Hepatocyte (in vitro differentiated cells): ENCODE measurements around the gene SLC1A1. TPM values are rescaled to one million over a fixed set of nuclear protein-coding genes. Genes with fewer than 3 reads are reported as not detected.
A peak's percentile ranks its signal among the peaks of the same experiment; 100 is the strongest.

Experiments used
- DNase-seq: peaks from one replicate; pipeline ENCODE4 v3.0.0-alpha.2; 2016; ENCODE audit warnings: low spot score
- H2AFZ ChIP-seq: fragments of 200-600 bp; sonication (generic); 2 replicates; pipeline ENCODE4 v1.6.0; 2016; ENCODE audit warnings: antibody characterized with exemption, mild to moderate bottlenecking
- H3K27ac ChIP-seq: fragments of 200-600 bp; sonication (generic); 2 replicates; pipeline ENCODE4 v1.5.1; 2016; ENCODE audit warnings: mild to moderate bottlenecking
- H3K27me3 ChIP-seq: fragments of 200-600 bp; sonication (generic); 2 replicates; pipeline ENCODE4 v1.6.1; 2016
- H3K36me3 ChIP-seq: fragments of 200-600 bp; sonication (generic); replicated peaks from 2 replicates; pipeline ENCODE4 v1.5.1; 2016; ENCODE audit warnings: low read depth; ENCODE audit not compliant: insufficient read depth
- H3K4me1 ChIP-seq: fragments of 200-600 bp; sonication (generic); 2 replicates; pipeline ENCODE4 v1.5.1; 2016; ENCODE audit warnings: mild to moderate bottlenecking, moderate library complexity; ENCODE audit not compliant: insufficient read depth
- H3K4me2 ChIP-seq: fragments of 200-600 bp; sonication (generic); 2 replicates; pipeline ENCODE4 v1.6.0; 2016
- H3K4me3 ChIP-seq: fragments of 200-600 bp; sonication (generic); 2 replicates; pipeline ENCODE4 v1.5.1; 2016; ENCODE audit warnings: mild to moderate bottlenecking
- H3K79me2 ChIP-seq: fragments of 200-600 bp; sonication (generic); 2 replicates; pipeline ENCODE4 v1.6.0; 2017; ENCODE audit warnings: mild to moderate bottlenecking
- H3K9me2 ChIP-seq: fragments of 200-600 bp; sonication (generic); replicated peaks from 2 replicates; pipeline ENCODE4 v1.6.0; 2017; ENCODE audit warnings: mild to moderate bottlenecking; ENCODE audit not compliant: insufficient read depth
- H3K9me3 ChIP-seq: fragments of 200-600 bp; sonication (generic); 2 replicates; pipeline ENCODE4 v1.5.1; 2016; ENCODE audit warnings: low read depth, mild to moderate bottlenecking
- H4K20me1 ChIP-seq: fragments of 200-600 bp; sonication (generic); 2 replicates; pipeline ENCODE4 v1.6.0; 2016; ENCODE audit warnings: mild to moderate bottlenecking; ENCODE audit not compliant: insufficient read depth, poor library complexity, severe bottlenecking
- EZH2 ChIP-seq: fragments of 200-600 bp; sonication (generic); IDR thresholded peaks from 2 replicates; pipeline ENCODE4 v1.6.1; 2016; ENCODE audit warnings: antibody characterized with exemption, mild to moderate bottlenecking, borderline replicate concordance
- EZH2phosphoT487 ChIP-seq: fragments of 200-600 bp; sonication (generic); IDR thresholded peaks from one replicate; pipeline ENCODE4 v1.6.1; 2018; ENCODE audit warnings: antibody characterized with exemption, mild to moderate bottlenecking, low read depth, moderate library complexity; ENCODE audit not compliant: unreplicated experiment, severe bottlenecking
- WGBS: methylation state at CpG from one replicate; pipeline ENCODE4 v1.1.6; 2016; ENCODE audit warnings: low lambda C conversion rate; ENCODE audit errors: missing lambda C conversion rate; 5-methylcytosine and 5-hydroxymethylcytosine counted together
- polyA plus RNA-seq: library from polyadenylated mRNA; unstranded; fragments of >200 nt; fragmentation: Nextera tagmentation; extraction: Ambion mirVana; gene quantifications from 2 replicates; pipeline ENCODE4 v1.2.1, GENCODE V29; 2016
- total RNA-seq: library from RNA; depleted of rRNA; stranded (reverse); fragments of >200 nt; gene quantifications from 2 replicates; pipeline ENCODE4 v1.2.3, GENCODE V29; 2014
- TF ChIP-seq, protein P1 (sequence below): fragments of 200-600 bp; sonication (generic); IDR thresholded peaks from 2 replicates; pipeline ENCODE4 v1.5.1; 2016; ENCODE audit warnings: antibody characterized with exemption, mild to moderate bottlenecking; ENCODE audit not compliant: poor library complexity

The SLC1A1 gene
- total and polyA plus RNA-seq, 2 experiments from 2014 or later: 36.1 to 50.7 TPM

DNA sequence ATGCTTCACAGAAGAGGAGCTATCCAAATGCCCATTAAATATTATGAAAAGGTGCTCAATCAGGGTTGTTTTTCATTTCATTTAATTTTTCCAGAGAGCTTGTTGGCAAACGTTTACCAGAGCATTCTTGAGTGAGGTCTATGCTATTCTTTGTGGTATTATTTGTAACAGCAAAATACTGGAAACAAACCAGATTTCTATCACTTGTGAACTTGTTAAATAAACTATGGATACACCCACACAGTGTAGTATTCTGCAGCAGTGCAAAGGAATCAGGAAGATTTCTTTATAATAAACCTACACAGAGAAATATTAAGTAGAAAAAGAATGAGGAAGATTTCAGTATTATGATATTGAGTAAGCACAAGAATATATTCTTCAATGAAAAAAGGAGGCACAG is 15.0 kb upstream of the SLC1A1 start:
- H3K27me3 ChIP-seq: no peaks in the 10 kb centered on the region
- H4K20me1 ChIP-seq: no peaks in the 10 kb centered on the region
- no peaks in the 10 kb centered on the region for H3K36me3 ChIP-seq
- H3K9me3 ChIP-seq: no peaks in the 10 kb centered on the region
- WGBS: 45% methylated on average over 1 of the region's 1 CpG
- no peaks in the 10 kb centered on the region for H3K79me2 ChIP-seq
- TF ChIP-seq EZH2phosphoT487: no peak
- TF ChIP-seq, protein P1, sequence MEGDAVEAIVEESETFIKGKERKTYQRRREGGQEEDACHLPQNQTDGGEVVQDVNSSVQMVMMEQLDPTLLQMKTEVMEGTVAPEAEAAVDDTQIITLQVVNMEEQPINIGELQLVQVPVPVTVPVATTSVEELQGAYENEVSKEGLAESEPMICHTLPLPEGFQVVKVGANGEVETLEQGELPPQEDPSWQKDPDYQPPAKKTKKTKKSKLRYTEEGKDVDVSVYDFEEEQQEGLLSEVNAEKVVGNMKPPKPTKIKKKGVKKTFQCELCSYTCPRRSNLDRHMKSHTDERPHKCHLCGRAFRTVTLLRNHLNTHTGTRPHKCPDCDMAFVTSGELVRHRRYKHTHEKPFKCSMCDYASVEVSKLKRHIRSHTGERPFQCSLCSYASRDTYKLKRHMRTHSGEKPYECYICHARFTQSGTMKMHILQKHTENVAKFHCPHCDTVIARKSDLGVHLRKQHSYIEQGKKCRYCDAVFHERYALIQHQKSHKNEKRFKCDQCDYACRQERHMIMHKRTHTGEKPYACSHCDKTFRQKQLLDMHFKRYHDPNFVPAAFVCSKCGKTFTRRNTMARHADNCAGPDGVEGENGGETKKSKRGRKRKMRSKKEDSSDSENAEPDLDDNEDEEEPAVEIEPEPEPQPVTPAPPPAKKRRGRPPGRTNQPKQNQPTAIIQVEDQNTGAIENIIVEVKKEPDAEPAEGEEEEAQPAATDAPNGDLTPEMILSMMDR: no peak
- no peak for TF ChIP-seq EZH2
- H3K4me2 ChIP-seq: no peak overlapping the region
- no peak overlapping the region for H3K27ac ChIP-seq
- no peaks in the 10 kb centered on the region for H3K4me1 ChIP-seq
- no peak overlapping the region for H2AFZ ChIP-seq
- H3K4me3 ChIP-seq: no peak overlapping the region
- H3K9me2 ChIP-seq: no peaks in the 10 kb centered on the region
- no peak for DNase-seq

DNA sequence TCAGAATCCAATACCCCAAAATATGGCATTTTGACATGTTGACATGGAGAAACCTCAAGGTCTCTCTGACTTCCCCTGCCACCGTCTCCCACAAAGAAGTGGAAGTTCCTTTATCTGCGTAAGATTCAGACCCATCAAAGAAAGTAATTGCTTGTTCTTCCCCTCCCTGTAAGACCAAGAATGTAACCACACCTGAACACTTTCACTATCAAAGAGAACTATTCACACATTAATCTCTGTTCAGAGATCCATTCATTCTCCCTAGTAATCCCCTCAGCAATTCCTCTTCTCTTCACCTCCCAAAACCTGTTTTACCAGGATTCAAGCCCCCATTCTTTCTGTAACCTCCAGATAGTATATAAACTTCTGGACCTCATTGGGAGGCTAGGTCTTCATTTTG is 4.1 kb upstream of the SLC1A1 start:
- Histone ChIP-seq H3K27ac (no peak overlapping the region), H3K4me1 (peaks cover 3% of the 10 kb centered on the region), H3K79me2 (no peaks in the 10 kb centered on the region), H3K36me3 (no peaks in the 10 kb centered on the region), H3K9me2 (no peaks in the 10 kb centered on the region), H2AFZ (no peak overlapping the region), H3K4me2 (no peak overlapping the region), H4K20me1 (no peaks in the 10 kb centered on the region), H3K9me3 (no peaks in the 10 kb centered on the region), H3K27me3 (no peaks in the 10 kb centered on the region), H3K4me3 (no peak overlapping the region)
- no peak for TF ChIP-seq EZH2
- TF ChIP-seq EZH2phosphoT487: no peak
- 68% methylated on average over 2 of the region's 2 CpGs for WGBS
- DNase-seq: no peak

DNA sequence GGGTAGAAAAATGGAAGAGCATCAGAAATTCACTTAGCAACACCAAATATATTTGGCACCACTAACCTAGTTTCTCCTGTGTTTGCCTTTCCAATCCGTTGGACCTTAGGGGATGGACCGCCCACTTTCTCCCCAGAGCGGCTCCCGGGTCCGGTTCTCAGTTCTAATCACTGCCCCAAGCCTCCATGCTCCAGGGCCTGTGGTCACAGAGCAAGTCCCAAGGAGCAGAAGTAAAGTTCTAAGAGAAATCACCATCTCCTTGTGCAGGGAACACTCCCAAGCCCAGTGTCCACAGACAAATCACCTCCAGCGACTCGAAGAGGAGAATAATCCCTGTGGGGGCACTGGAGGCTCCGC is 728 bp upstream of the SLC1A1 start:
- H3K9me3 ChIP-seq: no peaks in the 10 kb centered on the region
- peaks cover 5% of the 10 kb centered on the region for H3K4me1 ChIP-seq
- H3K9me2 ChIP-seq: no peaks in the 10 kb centered on the region
- no peaks in the 10 kb centered on the region for H4K20me1 ChIP-seq
- H3K79me2 ChIP-seq: peaks cover 21% of the 10 kb centered on the region
- H3K27ac ChIP-seq: peak overlapping the region; percentile 72
- 3% methylated on average over 8 of the region's 8 CpGs for WGBS
- peak overlapping the region; percentile 72 for H3K4me3 ChIP-seq
- no peaks in the 10 kb centered on the region for H3K36me3 ChIP-seq
- peak; percentile 35 for DNase-seq
- H3K27me3 ChIP-seq: no peaks in the 10 kb centered on the region
- TF ChIP-seq EZH2phosphoT487 (no peak), EZH2 (no peak)
- TF ChIP-seq, protein P1: no peak
- H3K4me2 ChIP-seq: peak overlapping the region; percentile 77
- H2AFZ ChIP-seq: peak overlapping the region; percentile 86

DNA sequence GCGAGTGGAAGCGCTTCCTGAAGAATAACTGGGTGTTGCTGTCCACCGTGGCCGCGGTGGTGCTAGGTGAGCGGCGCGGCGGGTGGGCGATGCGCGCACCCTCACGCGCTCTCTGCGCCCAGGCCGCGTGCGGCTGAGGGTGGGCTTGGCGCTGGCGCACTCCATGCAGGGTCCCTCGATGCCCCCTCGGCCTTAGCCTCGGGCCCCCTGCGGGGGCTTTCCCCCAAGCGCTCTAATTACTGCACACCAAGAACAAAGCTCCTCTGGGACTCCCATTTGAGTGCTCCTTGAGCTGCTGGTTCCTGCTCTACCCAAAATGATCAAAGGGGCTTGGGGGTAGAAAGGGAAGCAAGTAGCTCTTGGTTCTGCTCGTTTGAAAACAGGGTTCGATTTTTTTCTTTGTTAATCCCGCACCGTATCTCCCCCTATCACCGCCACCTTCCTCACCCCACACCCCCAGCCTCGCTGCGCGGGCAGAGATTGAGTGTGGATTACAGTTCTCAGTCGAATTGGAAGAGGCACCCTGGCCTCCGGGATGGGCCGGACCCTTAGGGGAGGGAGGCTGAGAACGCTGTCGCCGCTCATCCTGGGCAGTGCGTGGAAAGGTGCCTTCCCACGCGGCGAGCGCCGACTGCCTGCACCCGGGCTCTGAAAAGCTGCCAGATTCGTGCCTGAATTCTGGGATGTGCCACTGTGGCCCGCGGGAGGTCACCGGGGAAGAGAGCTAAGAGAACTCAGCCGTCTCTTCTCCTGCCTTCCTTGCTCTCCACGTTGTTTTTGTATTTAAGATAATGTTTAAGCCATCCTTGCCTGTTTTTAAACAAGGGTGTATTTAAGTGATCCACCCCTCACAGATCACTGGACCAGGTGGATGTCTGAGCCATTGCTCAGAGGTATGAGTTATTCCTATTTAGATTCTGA is 697 bp downstream of the SLC1A1 start:
- no peaks in the 10 kb centered on the region for H3K36me3 ChIP-seq
- DNase-seq: peak; percentile 21
- WGBS: 1% methylated on average over 31 of the region's 52 CpGs
- H3K79me2 ChIP-seq: peaks cover 28% of the 10 kb centered on the region
- peak overlapping the region; percentile 77 for H3K4me2 ChIP-seq
- peak overlapping the region; percentile 86 for H2AFZ ChIP-seq
- no peaks in the 10 kb centered on the region for H3K9me2 ChIP-seq
- H3K9me3 ChIP-seq: no peaks in the 10 kb centered on the region
- H3K27ac ChIP-seq: peak overlapping the region; percentile 72
- no peaks in the 10 kb centered on the region for H4K20me1 ChIP-seq
- no peaks in the 10 kb centered on the region for H3K27me3 ChIP-seq
- peak overlapping the region; percentile 72 for H3K4me3 ChIP-seq
- TF ChIP-seq EZH2: no peak
- TF ChIP-seq, protein P1: peak; percentile 10
- H3K4me1 ChIP-seq: peaks cover 5% of the 10 kb centered on the region
